GM23338 (cell line): ENCODE data around the gene HNRNPM. TPM values are rescaled to one million over a fixed set of nuclear protein-coding genes. Genes with fewer than 3 reads are reported as not detected.

Experiments used
- ATAC-seq: fragments of 200-7000 bp; cut with Tn5 transposase; 3 replicates; pipeline ENCODE4 v1.9.1; 2020
- DNase-seq: peaks from one replicate; pipeline ENCODE4 v3.0.0-alpha.2; 2015; ENCODE audit warnings: low spot score
- H2AFZ ChIP-seq: fragments of 200-600 bp; sonication (generic); 2 replicates; pipeline ENCODE4 v1.8.0; 2016; ENCODE audit warnings: antibody characterized with exemption, mild to moderate bottlenecking, moderate library complexity
- H3F3A ChIP-seq: fragments of 200-600 bp; sonication (generic); replicated peaks from 2 replicates; pipeline ENCODE4 v1.8.0; 2017; ENCODE audit warnings: antibody characterized with exemption, mixed run types, low read depth
- H3K27ac ChIP-seq: fragments of 200-600 bp; sonication (generic); 2 replicates; pipeline ENCODE4 v1.6.1; 2016; ENCODE audit warnings: low read depth
- H3K27me3 ChIP-seq: fragments of 200-600 bp; sonication (generic); 2 replicates; pipeline ENCODE4 v1.8.0; 2016; ENCODE audit warnings: mild to moderate bottlenecking, mixed run types, moderate library complexity; ENCODE audit not compliant: insufficient read depth
- H3K36me3 ChIP-seq: fragments of 200-600 bp; sonication (generic); 2 replicates; pipeline ENCODE4 v1.8.0; 2016; ENCODE audit warnings: mild to moderate bottlenecking; ENCODE audit not compliant: insufficient read depth
- H3K4me1 ChIP-seq: fragments of 200-600 bp; sonication (generic); 2 replicates; pipeline ENCODE4 v1.8.0; 2016; ENCODE audit warnings: mild to moderate bottlenecking, moderate library complexity; ENCODE audit not compliant: insufficient read depth
- H3K4me2 ChIP-seq: fragments of 200-600 bp; sonication (generic); 2 replicates; pipeline ENCODE4 v1.7.1; 2017; ENCODE audit warnings: mixed run types
- H3K4me3 ChIP-seq: fragments of 200-600 bp; sonication (generic); 2 replicates; pipeline ENCODE4 v1.6.1; 2016; ENCODE audit warnings: mixed run types
- H3K79me2 ChIP-seq: fragments of 200-600 bp; sonication (generic); replicated peaks from 2 replicates; pipeline ENCODE4 v1.8.0; 2017; ENCODE audit warnings: mild to moderate bottlenecking; ENCODE audit not compliant: insufficient read depth
- H3K9me2 ChIP-seq: fragments of 200-600 bp; sonication (generic); 2 replicates; pipeline ENCODE4 v1.8.0; 2017; ENCODE audit not compliant: insufficient read depth
- H4K20me1 ChIP-seq: fragments of 200-600 bp; sonication (generic); replicated peaks from 2 replicates; pipeline ENCODE4 v1.8.0; 2017; ENCODE audit warnings: mild to moderate bottlenecking; ENCODE audit not compliant: insufficient read depth
- H3K27ac Mint-ChIP-seq: 2 replicates; pipeline ENCODE4 v1.8.0; 2020; ENCODE audit warnings: inconsistent platforms, mild to moderate bottlenecking, moderate library complexity, mixed read lengths
- H3K27me3 Mint-ChIP-seq: 3 replicates; pipeline ENCODE4 v1.8.0; 2022; ENCODE audit warnings: low read depth, mild to moderate bottlenecking, moderate library complexity, mixed read lengths, inconsistent platforms; ENCODE audit not compliant: insufficient read depth, poor library complexity
- H3K36me3 Mint-ChIP-seq: 3 replicates; pipeline ENCODE4 v1.8.0; 2021; ENCODE audit warnings: low read depth, mild to moderate bottlenecking, inconsistent platforms, moderate library complexity, mixed read lengths
- H3K4me1 Mint-ChIP-seq: 3 replicates; pipeline ENCODE4 v1.8.0; 2020; ENCODE audit warnings: mild to moderate bottlenecking, inconsistent platforms, mixed read lengths
- H3K4me3 Mint-ChIP-seq: 3 replicates; pipeline ENCODE4 v1.8.0; 2021; ENCODE audit warnings: moderate library complexity, mild to moderate bottlenecking, inconsistent platforms, mixed read lengths
- H3K9me3 Mint-ChIP-seq: 3 replicates; pipeline ENCODE4 v1.8.0; 2020; ENCODE audit warnings: moderate library complexity, mild to moderate bottlenecking, inconsistent platforms, mixed read lengths
- CREB1 ChIP-seq: fragments of 250-450 bp; sonication (Bioruptor Pico); IDR thresholded peaks from 2 replicates; pipeline ENCODE4 v1.5.0; 2020; ENCODE audit warnings: low read depth, mild to moderate bottlenecking, moderate library complexity
- CTCF ChIP-seq, 2 experiments: fragments of 200-600 bp in 1 of 2; sonication (generic) in 1 of 2; conservative IDR thresholded peaks; 2 replicates each; pipeline versions ENCODE4 v1.5.1 to v1.6.1; 2016 to 2017; ENCODE audit warnings: antibody characterized with exemption in 2 of 2, low read depth in 2 of 2, mild to moderate bottlenecking in 2 of 2, moderate library complexity in 1 of 2
- ETS1 ChIP-seq: IDR thresholded peaks from 2 replicates; pipeline ENCODE4 v1.6.1; 2016; ENCODE audit warnings: antibody characterized with exemption
- EZH2 ChIP-seq: fragments of 200-600 bp; sonication (generic); IDR thresholded peaks from one replicate; pipeline ENCODE4 v1.8.0; 2017; ENCODE audit warnings: antibody characterized with exemption, mild to moderate bottlenecking, low read depth; ENCODE audit not compliant: unreplicated experiment
- EZH2phosphoT487 ChIP-seq: fragments of 200-600 bp; sonication (generic); IDR thresholded peaks from one replicate; pipeline ENCODE4 v1.8.1; 2018; ENCODE audit warnings: antibody characterized with exemption; ENCODE audit not compliant: unreplicated experiment
- JUNB ChIP-seq: IDR thresholded peaks from one replicate; pipeline ENCODE4 v1.6.1; 2016; ENCODE audit warnings: antibody characterized with exemption; ENCODE audit not compliant: unreplicated experiment
- NANOG ChIP-seq: IDR thresholded peaks from 2 replicates; pipeline ENCODE4 v1.6.1; 2016; ENCODE audit warnings: antibody characterized with exemption, borderline replicate concordance
- POLR2AphosphoS5 ChIP-seq: IDR thresholded peaks from 2 replicates; pipeline ENCODE4 v1.6.1; 2016; ENCODE audit warnings: antibody characterized with exemption, low read depth
- ZNF114 ChIP-seq: fragments of 250-450 bp; sonication (Bioruptor Pico); IDR thresholded peaks from 2 replicates; pipeline ENCODE4 v1.5.0; 2020; ENCODE audit warnings: mild to moderate bottlenecking, moderate library complexity
- ZNF331 ChIP-seq: fragments of 250-450 bp; sonication (Bioruptor Pico); IDR thresholded peaks from 2 replicates; pipeline ENCODE4 v1.5.0; 2020; ENCODE audit warnings: low read depth, mild to moderate bottlenecking, moderate library complexity
- ZNF462 ChIP-seq: fragments of 250-450 bp; sonication (Bioruptor Pico); IDR thresholded peaks from 2 replicates; pipeline ENCODE4 v1.5.0; 2020; ENCODE audit warnings: mild to moderate bottlenecking, moderate library complexity
- polyA plus RNA-seq: library from polyadenylated mRNA; unstranded; fragments of >200 nt; fragmentation: Nextera tagmentation; extraction: Ambion mirVana; gene quantifications from 2 replicates; pipeline ENCODE4 v1.2.1, GENCODE V29; 2016
- total RNA-seq: library from RNA; depleted of rRNA; stranded (reverse); fragments of >200 nt; shearing (Covaris generic); gene quantifications from 2 replicates; pipeline ENCODE4 v1.2.3, GENCODE V29; 2014

HNRNPM gene
- total and polyA plus RNA-seq, 2 experiments from 2014 or later, result 291 to 389 TPM

GRCh38 chr19:8416796-8417195 lies 28.0 kb upstream of the HNRNPM start:
- Histone ChIP-seq H3K9me2 (no peaks in the 10 kb centered on the region), H3K4me2 (no peak overlapping the region), H2AFZ (no peak overlapping the region), H3K4me1 (peaks cover 4% of the 10 kb centered on the region; the same call in 1 of the 2 replicates), H3K27me3 (0 out of 2 replicates have a peak, but pooled peaks cover 6% of the 10 kb centered on the region), H3F3A (0 out of 2 replicates have a peak, but pooled peaks cover 10% of the 10 kb centered on the region), H4K20me1 (no peaks in the 10 kb centered on the region), H3K27ac (no peak overlapping the region), H3K79me2 (no peaks in the 10 kb centered on the region), H3K4me3 (no peak overlapping the region), H3K36me3 (no peaks in the 10 kb centered on the region)
- Mint-ChIP-seq H3K4me3 (no peak overlapping the region), H3K27me3 (peaks cover 8% of the 10 kb centered on the region), H3K9me3 (no peaks in the 10 kb centered on the region; the same call in 2 of the 3 replicates), H3K36me3 (no peaks in the 10 kb centered on the region), H3K4me1 (peaks cover 4% of the 10 kb centered on the region), H3K27ac (no peak overlapping the region)
- TF ChIP-seq ZNF114 (CRISPR knock-in tag) (no peak), CREB1 (no peak), JUNB (no peak)
- no peak for ATAC-seq
- no peak for DNase-seq

- no peaks in the 10 kb centered on the region for H3K79me2 ChIP-seq
- H3K4me1 ChIP-seq, result no peaks in the 10 kb centered on the region
- peaks cover 3% of the 10 kb centered on the region for H3K36me3 Mint-ChIP-seq
- no peaks in the 10 kb centered on the region; the same call in 2 of the 3 replicates for H3K4me1 Mint-ChIP-seq
- H3K36me3 ChIP-seq, result no peaks in the 10 kb centered on the region
- H2AFZ ChIP-seq, result no peak overlapping the region
- H3K27ac Mint-ChIP-seq, result no peak overlapping the region
- no peaks in the 10 kb centered on the region for H3K27me3 ChIP-seq
- H3K4me3 Mint-ChIP-seq, result no peak overlapping the region
- ATAC-seq, result no peak
- 0 out of 2 replicates have a peak, but pooled peaks cover 6% of the 10 kb centered on the region for H3F3A ChIP-seq
- no peak overlapping the region for H3K4me3 ChIP-seq
- no peaks in the 10 kb centered on the region for H4K20me1 ChIP-seq
- H3K27ac ChIP-seq, result no peak overlapping the region
- H3K27me3 Mint-ChIP-seq, result peaks cover 6% of the 10 kb centered on the region
- DNase-seq, result no peak
- H3K9me2 ChIP-seq, result no peaks in the 10 kb centered on the region
- no peak overlapping the region for H3K4me2 ChIP-seq
- no peaks in the 10 kb centered on the region for H3K9me3 Mint-ChIP-seq
- TF ChIP-seq EZH2 (no peak), ETS1 (no peak), ZNF331 (CRISPR knock-in tag) (no peak), EZH2phosphoT487 (no peak), ZNF462 (CRISPR knock-in tag) (no peak), CTCF (conservative IDR thresholded peaks at IDR 0.05; ENCODE audit: low read depth in 2 of 2) (no peak), POLR2AphosphoS5 (no peak), JUNB (no peak), NANOG (no peak)
Observed at GRCh38 chr19:8421484-8422461, 23.0 kb upstream of the HNRNPM start.
